H9 (cell line): ENCODE measurements around the gene RCOR3. TPM values are rescaled to one million over a fixed set of nuclear protein-coding genes. Genes with fewer than 3 reads are reported as not detected.

Experiments
- DNase-seq: peaks from one replicate; pipeline ENCODE4 v3.0.0-alpha.2; 2017
- H2AFZ ChIP-seq: one replicate; pipeline ENCODE4 v1.6.1; 2013; ENCODE audit warnings: mild to moderate bottlenecking, low read length, control low read depth, moderate library complexity
- H2AK5ac ChIP-seq: 2 replicates; pipeline ENCODE4 v1.6.1; 2013; ENCODE audit warnings: low read length, control low read depth, mixed read lengths; ENCODE audit not compliant: insufficient read length
- H2BK120ac ChIP-seq: one replicate; pipeline ENCODE4 v1.6.1; 2013; ENCODE audit warnings: low read depth, mild to moderate bottlenecking, low read length, control low read depth, inconsistent platforms; ENCODE audit not compliant: poor library complexity, severe bottlenecking
- H2BK12ac ChIP-seq: 2 replicates; pipeline ENCODE4 v1.6.1; 2013; ENCODE audit warnings: low read length, control low read depth, mixed read lengths, low read depth; ENCODE audit not compliant: insufficient read length
- H2BK15ac ChIP-seq: 2 replicates; pipeline ENCODE4 v1.6.1; 2013; ENCODE audit warnings: low read depth, low read length, control low read depth
- H2BK20ac ChIP-seq: one replicate; pipeline ENCODE4 v1.6.1; 2013; ENCODE audit warnings: low read depth, mild to moderate bottlenecking, low read length, control low read depth, inconsistent platforms; ENCODE audit not compliant: poor library complexity, severe bottlenecking
- H2BK5ac ChIP-seq: 2 replicates; pipeline ENCODE4 v1.6.1; 2013; ENCODE audit warnings: low read length, control low read depth, mixed read lengths; ENCODE audit not compliant: insufficient read length
- H3K14ac ChIP-seq: 2 replicates; pipeline ENCODE4 v1.6.1; 2013; ENCODE audit warnings: low read length, control low read depth; ENCODE audit not compliant: insufficient read depth
- H3K18ac ChIP-seq: 2 replicates; pipeline ENCODE4 v1.6.1; 2013; ENCODE audit warnings: low read depth, mild to moderate bottlenecking, mixed read lengths, low read length, control low read depth; ENCODE audit not compliant: insufficient read length
- H3K23ac ChIP-seq: 2 replicates; pipeline ENCODE4 v1.6.1; 2013; ENCODE audit warnings: low read length, control low read depth, mixed read lengths, low read depth; ENCODE audit not compliant: insufficient read length
- H3K23me2 ChIP-seq: 2 replicates; pipeline ENCODE4 v1.6.1; 2013; ENCODE audit warnings: low read depth, mild to moderate bottlenecking, mixed read lengths, low read length, control low read depth; ENCODE audit not compliant: insufficient read length, poor library complexity, severe bottlenecking
- H3K27ac ChIP-seq: 2 replicates; pipeline ENCODE4 v1.5.1; 2013; ENCODE audit warnings: low read length, control low read depth, mixed read lengths, low read depth; ENCODE audit not compliant: insufficient read length
- H3K27me3 ChIP-seq: 2 replicates; pipeline ENCODE4 v1.6.1; 2013; ENCODE audit warnings: low read length, control low read depth, inconsistent platforms; ENCODE audit not compliant: insufficient read depth
- H3K4ac ChIP-seq: 2 replicates; pipeline ENCODE4 v1.6.1; 2013; ENCODE audit warnings: low read depth, mild to moderate bottlenecking, control low read depth, inconsistent platforms, low read length, moderate library complexity
- H3K4me1 ChIP-seq: 2 replicates; pipeline ENCODE4 v1.6.1; 2013; ENCODE audit warnings: low read length, control low read depth, inconsistent platforms; ENCODE audit not compliant: insufficient read depth
- H3K4me2 ChIP-seq: 2 replicates; pipeline ENCODE4 v1.6.1; 2013; ENCODE audit warnings: low read length, control low read depth, mixed read lengths; ENCODE audit not compliant: insufficient read length, insufficient read depth
- H3K56ac ChIP-seq: 2 replicates; pipeline ENCODE4 v1.6.1; 2013; ENCODE audit warnings: low read depth, mild to moderate bottlenecking, mixed read lengths, low read length, control low read depth; ENCODE audit not compliant: insufficient read length
- H3K79me1 ChIP-seq: 2 replicates; pipeline ENCODE4 v1.6.1; 2013; ENCODE audit warnings: low read depth, mild to moderate bottlenecking, moderate library complexity, low read length, control low read depth, inconsistent platforms; ENCODE audit not compliant: insufficient read depth, poor library complexity, severe bottlenecking
- H3K79me2 ChIP-seq: 2 replicates; pipeline ENCODE4 v1.6.1; 2013; ENCODE audit warnings: low read length, control low read depth, inconsistent platforms; ENCODE audit not compliant: insufficient read depth
- H3K9ac ChIP-seq: 2 replicates; pipeline ENCODE4 v1.6.1; 2013; ENCODE audit warnings: low read length, control low read depth, mixed read lengths; ENCODE audit not compliant: insufficient read length; ENCODE audit errors: extremely low read depth
- H3K9me3 ChIP-seq: one replicate; pipeline ENCODE4 v1.6.1; 2013; ENCODE audit warnings: low read depth, low read length, inconsistent platforms; ENCODE audit not compliant: control insufficient read depth
- H3T11ph ChIP-seq: one replicate; pipeline ENCODE4 v1.6.1; 2013; ENCODE audit warnings: mild to moderate bottlenecking, low read length, control low read depth, inconsistent platforms
- H4K20me1 ChIP-seq: one replicate; pipeline ENCODE4 v1.6.1; 2013; ENCODE audit not compliant: control insufficient read depth, insufficient read length, insufficient read depth
- H4K5ac ChIP-seq: 2 replicates; pipeline ENCODE4 v1.6.1; 2013; ENCODE audit warnings: low read depth, mild to moderate bottlenecking, mixed read lengths, low read length, control low read depth; ENCODE audit not compliant: insufficient read length
- H4K8ac ChIP-seq: replicated peaks from 2 replicates; pipeline ENCODE4 v1.6.1; 2013; ENCODE audit warnings: low read length, control low read depth, mixed read lengths, low read depth; ENCODE audit not compliant: insufficient read length
- H4K91ac ChIP-seq: 2 replicates; pipeline ENCODE4 v1.6.1; 2013; ENCODE audit warnings: low read depth, mild to moderate bottlenecking, moderate library complexity, mixed read lengths, low read length, control low read depth; ENCODE audit not compliant: insufficient read length
- H3K27ac Mint-ChIP-seq, 3 experiments: 2 replicates in 2 of 3; 3 replicates in 1 of 3; pipeline ENCODE4 v1.8.0; 2020 to 2021; ENCODE audit warnings: mixed read lengths in 3 of 3, mild to moderate bottlenecking in 1 of 3, moderate library complexity in 1 of 3
- H3K27me3 Mint-ChIP-seq: 2 replicates; pipeline ENCODE4 v1.8.0; 2021; ENCODE audit warnings: low read depth, mild to moderate bottlenecking, moderate library complexity, mixed read lengths
- H3K36me3 Mint-ChIP-seq, 3 experiments: 2 replicates in 2 of 3; 3 replicates in 1 of 3; pipeline ENCODE4 v1.8.0; 2020 to 2021; ENCODE audit warnings: low read depth in 3 of 3, mixed read lengths in 3 of 3; ENCODE audit not compliant: insufficient read depth in 1 of 3
- H3K4me1 Mint-ChIP-seq, 2 experiments: 2 replicates each; pipeline ENCODE4 v1.8.0; 2020; ENCODE audit warnings: mixed read lengths in 2 of 2
- H3K4me3 Mint-ChIP-seq, 2 experiments: 2 replicates in 1 of 2; 3 replicates in 1 of 2; pipeline ENCODE4 v1.8.0; 2020 to 2021; ENCODE audit warnings: mild to moderate bottlenecking in 2 of 2, mixed read lengths in 2 of 2, moderate library complexity in 1 of 2
- H3K9me3 Mint-ChIP-seq, 2 experiments: 2 replicates in 1 of 2; 3 replicates in 1 of 2; pipeline ENCODE4 v1.8.0; 2020; ENCODE audit warnings: mild to moderate bottlenecking in 2 of 2, mixed read lengths in 2 of 2, moderate library complexity in 1 of 2
- WGBS: extraction: QIAGEN DNeasy Blood & Tissue Kit; methylation state at CpG from one replicate; pipeline ENCODE4 v1.1.7; 2013; ENCODE audit warnings: missing lambda C conversion rate, low lambda C conversion rate, mixed read lengths; ENCODE audit not compliant: insufficient read length; ENCODE audit errors: extremely low coverage; 5-methylcytosine and 5-hydroxymethylcytosine counted together
- total RNA-seq: library from RNA; stranded (reverse); gene quantifications from 2 replicates; pipeline ENCODE4 v1.2.1, GENCODE V29; 2021
- TF ChIP-seq, protein P1 (sequence below): fragments of 200-600 bp; sonication (generic); conservative IDR thresholded peaks from 3 replicates; pipeline ENCODE4 v1.8.0; 2021; ENCODE audit warnings: antibody characterized with exemption, mild to moderate bottlenecking

The RCOR3 gene
- total RNA-seq, 1 experiment from 2014 or later: 37.2 TPM

DNA sequence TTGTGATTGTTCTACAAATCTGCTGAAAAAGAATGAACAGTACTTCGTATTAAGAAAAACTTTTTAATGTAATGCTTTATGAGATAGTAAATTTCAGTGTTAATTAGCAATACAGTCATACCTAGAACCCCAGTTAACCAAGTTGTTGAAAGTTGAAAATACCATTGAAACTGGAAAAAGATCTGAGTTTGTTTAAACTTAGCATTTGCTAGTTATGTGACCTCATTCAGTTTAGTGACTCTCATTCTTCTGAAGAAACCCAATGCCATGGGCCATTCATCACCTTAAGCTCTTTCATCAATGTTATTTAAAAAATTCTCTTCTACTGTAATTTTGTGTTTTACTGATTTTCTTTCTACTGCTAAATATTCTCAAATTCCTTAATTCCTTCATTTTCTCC lies 20.2 kb downstream of the RCOR3 start:
- Histone ChIP-seq H3K4ac (no peak overlapping the region), H2BK20ac (no peak overlapping the region), H3K9ac (no peak overlapping the region), H3K9me3 (no peaks in the 10 kb centered on the region), H3K56ac (no peak overlapping the region), H3T11ph (no peak overlapping the region), H2BK15ac (no peak overlapping the region), H3K27ac (no peak overlapping the region), H4K91ac (no peak overlapping the region), H2AK5ac (no peak overlapping the region), H2AFZ (no peak overlapping the region), H2BK5ac (no peak overlapping the region), H3K4me2 (no peak overlapping the region), H3K18ac (no peak overlapping the region), H3K27me3 (no peaks in the 10 kb centered on the region), H3K79me2 (no peaks in the 10 kb centered on the region), H2BK120ac (no peak overlapping the region), H4K8ac (no peak overlapping the region), H3K79me1 (no peaks in the 10 kb centered on the region), H4K5ac (no peak overlapping the region), H3K14ac (no peak overlapping the region), H2BK12ac (no peak overlapping the region), H4K20me1 (no peaks in the 10 kb centered on the region), H3K23ac (no peak overlapping the region), H3K23me2 (no peaks in the 10 kb centered on the region), H3K4me1 (no peaks in the 10 kb centered on the region)
- no peak overlapping the region for H3K27ac Mint-ChIP-seq
- no peak for DNase-seq
- WGBS: no CpG with 5 or more reads among the region's 1 CpG
- TF ChIP-seq, protein P1, sequence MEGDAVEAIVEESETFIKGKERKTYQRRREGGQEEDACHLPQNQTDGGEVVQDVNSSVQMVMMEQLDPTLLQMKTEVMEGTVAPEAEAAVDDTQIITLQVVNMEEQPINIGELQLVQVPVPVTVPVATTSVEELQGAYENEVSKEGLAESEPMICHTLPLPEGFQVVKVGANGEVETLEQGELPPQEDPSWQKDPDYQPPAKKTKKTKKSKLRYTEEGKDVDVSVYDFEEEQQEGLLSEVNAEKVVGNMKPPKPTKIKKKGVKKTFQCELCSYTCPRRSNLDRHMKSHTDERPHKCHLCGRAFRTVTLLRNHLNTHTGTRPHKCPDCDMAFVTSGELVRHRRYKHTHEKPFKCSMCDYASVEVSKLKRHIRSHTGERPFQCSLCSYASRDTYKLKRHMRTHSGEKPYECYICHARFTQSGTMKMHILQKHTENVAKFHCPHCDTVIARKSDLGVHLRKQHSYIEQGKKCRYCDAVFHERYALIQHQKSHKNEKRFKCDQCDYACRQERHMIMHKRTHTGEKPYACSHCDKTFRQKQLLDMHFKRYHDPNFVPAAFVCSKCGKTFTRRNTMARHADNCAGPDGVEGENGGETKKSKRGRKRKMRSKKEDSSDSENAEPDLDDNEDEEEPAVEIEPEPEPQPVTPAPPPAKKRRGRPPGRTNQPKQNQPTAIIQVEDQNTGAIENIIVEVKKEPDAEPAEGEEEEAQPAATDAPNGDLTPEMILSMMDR: no peak
- no peaks in the 10 kb centered on the region for H3K9me3 Mint-ChIP-seq
- H3K27me3 Mint-ChIP-seq: no peaks in the 10 kb centered on the region
- H3K4me1 Mint-ChIP-seq: no peaks in the 10 kb centered on the region
- H3K36me3 Mint-ChIP-seq: peaks cover 3 to 25% (median 22%) of the 10 kb centered on the region in 3 experiments; a peak in 5 of 7 replicates
- H3K4me3 Mint-ChIP-seq: no peak overlapping the region
